ENCODE measurements around the gene CRYL1.

CRYL1 gene

DNA sequence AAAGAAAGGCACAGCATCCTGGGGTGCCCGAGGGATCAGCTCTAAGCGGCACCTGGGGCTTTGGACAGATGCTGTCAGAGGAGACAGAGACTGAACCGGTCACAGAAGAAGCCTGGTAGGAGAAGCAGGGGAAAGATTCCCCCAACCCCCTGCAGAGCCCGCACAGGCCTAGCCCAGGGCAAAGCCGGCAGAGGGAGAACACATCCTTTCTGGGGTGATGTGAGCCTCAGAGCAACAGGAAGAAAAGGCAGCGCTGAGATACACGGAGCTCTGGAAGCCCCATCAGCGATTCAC is 101.2 kb downstream of the CRYL1 start:
- DNase-seq (ENCODE audit: low read depth) = no peak

- no peak for DNase-seq (ENCODE audit: low read depth)
Measured at GRCh38 chr13:20422362-20422761, 103.3 kb downstream of the CRYL1 start.

- no peak for DNase-seq (ENCODE audit: low read depth)
Measured at GRCh38 chr13:20420938-20421337, 104.7 kb downstream of the CRYL1 start.

DNA sequence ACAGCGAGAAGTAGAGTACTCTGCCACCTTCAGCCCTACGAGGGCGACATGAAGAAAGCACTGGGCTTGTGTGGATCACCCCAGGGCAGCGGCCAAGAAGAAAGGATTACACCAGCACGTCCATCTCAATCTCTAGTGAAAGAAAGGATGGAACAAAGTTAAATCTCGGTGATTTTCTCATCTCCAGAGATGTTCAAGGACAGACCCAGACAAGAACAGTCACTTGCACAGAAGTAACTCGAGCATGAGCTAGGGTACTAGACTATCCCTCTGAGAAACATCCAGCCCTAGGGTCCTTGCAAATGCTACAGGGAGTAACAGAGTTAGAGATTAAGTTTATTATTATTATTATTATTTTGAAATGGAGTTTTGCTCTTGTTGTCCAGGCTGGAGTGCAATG is 106.7 kb downstream of the CRYL1 start:
- DNase-seq (ENCODE audit: low read depth) = no peak

- no peak for DNase-seq (ENCODE audit: low read depth)
Measured at GRCh38 chr13:20416223-20416745, 109.4 kb downstream of the CRYL1 start.

DNA sequence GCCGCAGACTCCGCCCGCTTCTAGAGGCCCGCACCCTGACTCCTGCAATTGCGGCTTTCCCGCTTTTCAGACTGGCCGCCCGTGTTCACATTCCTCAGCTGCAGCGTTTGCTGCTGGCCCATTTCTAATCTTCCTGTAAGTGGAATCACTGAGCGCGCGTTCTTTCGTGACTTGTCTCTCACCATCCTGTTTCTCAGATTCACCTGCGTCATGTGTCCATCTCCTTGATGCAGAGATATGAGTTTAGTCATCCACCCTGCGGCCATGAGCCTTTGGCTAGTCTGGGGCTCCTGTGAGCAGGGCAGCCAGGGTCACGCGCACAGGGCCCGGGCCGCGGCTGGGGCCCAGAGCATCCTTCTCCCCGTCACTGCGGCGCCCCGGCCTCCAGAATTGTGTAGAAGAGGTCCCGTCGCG is 110.0 kb downstream of the CRYL1 start:
- DNase-seq (ENCODE audit: low read depth) = no peak

GRCh38 chr13:20415306-20415679 is 110.4 kb downstream of the CRYL1 start:
- DNase-seq (ENCODE audit: low read depth) = no peak

DNA sequence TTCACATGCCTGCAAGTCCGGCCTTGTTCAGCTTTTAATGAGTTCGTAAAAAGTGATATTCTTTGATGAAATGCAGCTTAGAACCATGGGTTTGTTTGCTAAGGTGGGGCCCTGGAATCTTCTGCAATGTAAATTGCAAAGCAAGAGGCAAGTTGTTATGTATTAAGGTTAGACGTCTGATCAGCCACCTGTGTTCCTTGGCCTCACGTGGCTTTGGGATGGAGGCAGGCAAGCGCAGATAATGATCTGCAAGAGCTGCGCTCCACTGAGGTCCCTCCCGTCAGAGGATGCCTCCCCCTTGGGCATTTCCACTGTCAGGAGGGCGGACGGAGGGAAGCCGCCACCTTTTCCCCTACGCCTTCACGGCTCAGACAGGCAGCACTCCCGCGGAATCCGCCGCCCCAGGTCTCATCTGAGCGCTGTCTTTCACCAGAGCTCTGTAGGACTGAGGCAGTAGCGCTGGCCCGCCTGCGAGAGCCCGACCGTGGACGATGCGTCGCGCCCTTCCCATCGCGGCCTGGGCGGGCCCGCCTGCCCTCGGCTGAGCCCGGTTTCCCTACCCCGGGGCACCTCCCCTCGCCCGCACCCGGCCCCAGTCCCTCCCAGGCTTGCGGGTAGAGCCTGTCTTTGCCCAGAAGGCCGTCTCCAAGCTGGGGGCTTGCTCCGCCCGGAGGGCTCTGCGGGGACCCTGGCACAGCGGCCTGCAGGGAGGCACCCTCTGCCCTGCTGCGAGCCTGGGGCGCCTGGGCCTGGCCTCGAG is 110.9 kb downstream of the CRYL1 start:
- DNase-seq (ENCODE audit: low read depth) = no peak

DNA sequence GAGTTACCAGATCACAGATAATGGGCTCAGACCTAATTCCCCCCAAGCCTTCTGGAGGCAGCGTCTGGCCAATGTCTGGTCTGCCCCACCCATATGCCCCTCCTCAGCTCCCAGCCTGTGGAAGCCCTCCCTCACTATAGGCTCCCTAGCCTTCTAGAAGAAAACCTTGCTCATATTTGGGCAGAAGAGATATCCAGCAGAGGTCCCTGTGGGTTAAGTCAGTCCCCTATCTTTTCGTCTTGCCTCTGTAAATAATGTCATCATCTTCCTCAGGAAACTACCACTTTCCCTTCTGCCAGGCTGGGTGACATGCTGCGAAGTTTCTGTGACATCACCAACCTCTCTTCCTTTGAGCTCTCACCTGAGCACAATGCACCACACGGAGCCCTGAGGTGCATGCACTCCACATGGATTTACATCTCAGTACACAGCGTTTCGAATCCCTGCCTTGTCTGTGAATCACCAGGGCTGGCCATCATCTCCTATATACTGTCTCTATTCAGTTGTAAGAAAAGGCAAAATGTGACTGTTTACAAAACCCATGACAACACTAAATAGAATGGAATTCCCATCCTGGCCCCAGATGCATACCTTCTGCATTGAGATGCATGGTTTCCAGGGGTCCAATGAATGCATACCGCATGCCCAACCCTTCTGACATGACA is 112.8 kb downstream of the CRYL1 start:
- DNase-seq (ENCODE audit: low read depth) = no peak

DNA sequence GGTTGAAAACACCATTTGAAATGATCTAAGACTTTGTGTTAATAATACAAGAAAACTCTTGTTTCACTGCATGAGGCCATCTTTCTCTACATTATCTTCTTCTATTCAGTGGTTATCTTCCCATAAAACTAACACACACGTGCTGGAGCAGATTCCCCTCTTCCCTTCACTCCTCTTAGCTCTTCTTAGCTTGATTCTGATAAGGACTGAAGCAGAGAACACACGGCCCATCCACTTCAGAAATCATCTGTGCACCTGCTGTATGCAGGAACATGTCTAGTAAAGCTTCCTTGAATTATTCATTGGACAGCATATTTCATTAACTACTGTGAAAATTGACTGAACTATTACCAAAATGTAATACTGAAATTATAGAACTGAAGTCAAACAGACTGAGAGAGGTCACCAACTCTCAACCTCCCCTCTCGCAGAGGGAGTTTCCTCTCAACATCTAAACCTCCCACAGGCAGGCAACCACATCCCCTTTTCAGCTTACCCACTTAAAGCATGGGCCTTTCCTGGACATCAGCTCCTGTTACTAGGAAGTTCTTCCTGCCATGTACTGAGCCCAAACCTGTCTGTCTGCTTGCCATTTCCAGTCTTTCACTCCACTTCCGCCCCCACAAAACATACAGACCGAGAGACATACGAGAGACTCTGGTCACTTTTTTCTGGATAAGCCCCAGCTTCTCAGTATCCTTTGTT is 113.9 kb downstream of the CRYL1 start:
- no peak for DNase-seq (ENCODE audit: low read depth)

DNA sequence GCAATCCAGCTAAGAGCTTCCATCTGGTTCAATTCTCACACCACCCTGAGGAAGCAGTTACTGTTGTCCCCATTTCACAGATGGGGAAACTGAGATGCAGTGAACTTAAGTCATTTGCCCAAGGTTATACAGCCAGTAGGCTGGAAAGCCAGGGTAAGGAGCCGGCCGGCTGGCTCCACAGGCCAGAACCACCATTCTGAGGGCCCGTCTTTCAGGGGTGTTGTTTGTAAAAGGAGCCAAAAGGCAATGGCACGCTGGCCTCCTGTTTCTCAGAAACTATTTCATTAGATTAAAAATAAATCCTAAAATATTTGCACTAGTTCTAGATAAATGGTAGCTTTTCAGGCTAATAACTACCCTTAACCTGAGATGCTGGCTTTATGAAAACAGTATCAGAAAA is 114.9 kb downstream of the CRYL1 start:
- DNase-seq (ENCODE audit: low read depth) = no peak

DNA sequence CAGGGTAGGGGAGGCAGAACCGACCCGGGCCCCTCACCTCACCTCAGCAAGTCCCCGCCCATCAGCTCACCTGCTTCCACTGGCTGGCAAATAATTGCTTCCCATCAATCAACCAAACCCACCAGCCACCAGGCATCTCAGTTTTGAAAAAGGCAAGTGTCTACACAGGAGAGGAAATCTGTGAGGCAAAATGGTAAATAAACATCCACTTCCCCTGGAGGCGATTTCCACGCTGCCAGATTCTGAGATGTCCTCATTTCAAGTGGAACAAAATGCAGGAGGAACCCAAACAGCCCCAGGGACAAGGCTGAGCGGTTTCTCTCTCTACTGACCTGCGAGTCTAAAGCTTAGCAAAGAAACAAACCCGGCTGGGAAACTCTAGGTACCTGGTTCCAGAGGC is 117.5 kb downstream of the CRYL1 start:
- no peak for DNase-seq (ENCODE audit: low read depth)

DNA sequence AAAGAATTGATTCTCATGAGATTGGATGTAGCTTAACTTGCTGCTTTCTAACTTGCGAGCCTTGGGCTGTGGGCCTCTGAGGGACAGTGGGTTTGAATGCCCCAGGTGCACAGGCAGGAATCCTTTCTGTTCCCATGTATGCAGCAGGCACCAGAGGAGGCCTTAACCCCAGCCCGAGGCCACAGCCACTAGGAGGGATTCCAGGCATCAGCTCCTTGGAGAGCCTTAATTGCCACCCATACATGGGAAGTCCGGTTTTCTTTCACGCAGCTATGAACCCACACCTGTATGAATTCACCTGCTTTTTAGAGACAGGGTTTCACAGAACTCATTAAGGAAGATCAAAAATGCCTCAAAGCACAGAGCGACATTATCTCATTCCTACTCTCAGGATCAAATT is 117.9 kb downstream of the CRYL1 start:
- no peak for DNase-seq (ENCODE audit: low read depth)

- DNase-seq (ENCODE audit: low read depth) = no peak
Measured at GRCh38 chr13:20405691-20406090, 120.0 kb downstream of the CRYL1 start.

DNA sequence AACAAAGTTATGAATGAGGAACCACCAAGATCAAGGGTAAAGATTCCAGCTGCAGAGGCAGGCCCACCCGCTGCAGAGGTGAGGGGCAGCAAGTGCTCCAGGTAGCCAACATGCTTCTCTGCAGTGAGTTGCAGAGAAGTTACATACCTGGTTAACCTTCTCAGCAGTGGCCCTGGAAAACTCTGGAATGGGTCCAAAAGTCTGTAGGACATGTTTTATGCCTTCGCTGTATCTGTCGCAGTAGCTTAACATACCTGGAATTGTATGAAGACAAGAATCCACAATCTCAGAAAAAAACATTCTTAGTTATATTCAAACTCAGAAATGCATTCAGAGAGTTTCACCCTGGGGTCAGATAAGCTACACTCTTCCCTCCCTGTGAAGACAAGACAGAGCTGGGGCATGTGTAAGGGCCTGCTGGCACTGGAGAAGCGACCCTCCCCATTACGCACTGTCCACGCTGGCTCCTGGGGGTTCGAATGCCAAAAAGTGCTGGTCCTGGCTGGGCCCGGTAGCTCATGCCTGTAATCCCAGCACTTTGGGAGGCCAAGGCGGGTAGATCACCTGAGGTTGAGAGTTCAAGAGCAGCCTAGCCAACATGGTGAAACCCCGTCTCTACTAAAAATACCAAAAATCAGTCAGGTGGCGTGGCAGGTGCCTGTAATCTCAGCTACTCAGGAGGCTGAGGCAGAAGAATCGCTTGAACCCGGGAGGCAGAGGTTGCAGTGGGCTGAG is 121.0 kb downstream of the CRYL1 start:
- DNase-seq (ENCODE audit: low read depth) = no peak

DNA sequence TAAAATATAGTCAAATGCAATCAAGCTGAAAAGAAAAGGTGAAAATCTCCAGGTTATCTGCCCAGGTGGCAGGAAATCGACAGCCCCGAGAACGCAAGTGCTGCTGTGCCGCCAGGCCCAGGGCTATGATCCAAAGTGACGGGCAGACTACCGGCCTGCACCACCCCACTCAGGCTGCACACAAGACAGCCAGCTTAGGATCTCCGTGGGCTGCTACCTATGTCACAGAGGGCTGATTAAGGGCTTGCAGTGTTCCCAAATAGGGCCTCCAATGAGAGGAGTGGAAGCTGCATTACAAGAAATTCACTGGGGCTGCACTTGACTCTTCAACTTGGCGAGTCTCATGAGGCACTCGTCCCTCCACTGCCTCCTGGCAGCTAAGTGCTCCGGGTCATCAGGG is 121.8 kb downstream of the CRYL1 start:
- no peak for DNase-seq (ENCODE audit: low read depth)

- no peak for DNase-seq (ENCODE audit: low read depth)
Measured at GRCh38 chr13:20402881-20403280, 122.8 kb downstream of the CRYL1 start.

GRCh38 chr13:20401931-20402856 is 123.5 kb downstream of the CRYL1 start:
- no peak for DNase-seq (ENCODE audit: low read depth)

- no peak for DNase-seq (ENCODE audit: low read depth)
Measured at GRCh38 chr13:20401531-20401930, 124.1 kb downstream of the CRYL1 start.

- peak; percentile 34 for DNase-seq (ENCODE audit: low read depth)
Measured at GRCh38 chr13:20400774-20401173, 124.9 kb downstream of the CRYL1 start.

- DNase-seq (ENCODE audit: low read depth) = no peak
Measured at GRCh38 chr13:20399961-20400360, 125.7 kb downstream of the CRYL1 start.
